ENCODE data around the gene IL1RAP.

GRCh38 chr3:190697502-190697830 lies 183.6 kb downstream of the IL1RAP start:
- no peak for TF ChIP-seq POLR2AphosphoS5 (IDR thresholded peaks at IDR 0.05; ENCODE audit: low read depth)
- no peak for TF ChIP-seq STAT1 (IDR thresholded peaks at IDR 0.05; ENCODE audit: unreplicated experiment)
- TF ChIP-seq EZH2 (IDR thresholded peaks at IDR 0.05; ENCODE audit: low read depth, unreplicated experiment): no peak
- no peak for TF ChIP-seq ZNF331 (CRISPR knock-in tag; IDR thresholded peaks at IDR 0.05; ENCODE audit: low read depth)
- no peak for TF ChIP-seq CTCF (conservative IDR thresholded peaks at IDR 0.05; ENCODE audit: low read depth in 2 of 2)
- no peak for TF ChIP-seq REST (IDR thresholded peaks at IDR 0.05; ENCODE audit: unreplicated experiment)
